NCI-H2081 treated with DMSO at 0.1 percent for 48 hours (cell line): ENCODE results near the gene ACP7.
"Not testable (repeated sequence)": the region's sequence is repeated elsewhere in the genome, so short reads cannot be mapped to it uniquely, and the experiment has no call there.

ENCODE experiments used
- DNase-seq: peaks from one replicate; lab custom pipeline; 2025; lab: John Stamatoyannopoulos, UW

ACP7 gene

GRCh38 chr19:39078436-39079200 is 5.5 kb upstream of the ACP7 start:
- no peak for DNase-seq

- no peak for DNase-seq
Observed at GRCh38 chr19:39080431-39080830, 3.7 kb upstream of the ACP7 start.

- DNase-seq = no peak
Observed at GRCh38 chr19:39082167-39082566, 2.0 kb upstream of the ACP7 start.

GRCh38 chr19:39082745-39083598 is 1.2 kb upstream of the ACP7 start:
- no peak for DNase-seq

- DNase-seq = no peak
Observed at GRCh38 chr19:39083599-39083982, 577 bp upstream of the ACP7 start.

- no peak for DNase-seq
Observed at GRCh38 chr19:39084732-39085080, 538 bp downstream of the ACP7 start.

GRCh38 chr19:39085392-39085791 is 1.2 kb downstream of the ACP7 start:
- no peak for DNase-seq

GRCh38 chr19:39086386-39086785 is 2.2 kb downstream of the ACP7 start:
- DNase-seq = no peak

GRCh38 chr19:39087907-39088686 is 3.9 kb downstream of the ACP7 start:
- no peak for DNase-seq

GRCh38 chr19:39090016-39090415 is 5.8 kb downstream of the ACP7 start:
- not testable (repeated sequence) for DNase-seq

GRCh38 chr19:39090881-39091280 is 6.7 kb downstream of the ACP7 start:
- DNase-seq = no peak

- not testable (repeated sequence) for DNase-seq
Observed at GRCh38 chr19:39095799-39096540, 11.8 kb downstream of the ACP7 start.

- DNase-seq = no peak
Observed at GRCh38 chr19:39097299-39097698, 13.1 kb downstream of the ACP7 start.

GRCh38 chr19:39097721-39098120 is 13.6 kb downstream of the ACP7 start:
- no peak for DNase-seq

GRCh38 chr19:39098365-39099269 is 14.4 kb downstream of the ACP7 start:
- no peak for DNase-seq

- no peak for DNase-seq
Observed at GRCh38 chr19:39099341-39099740, 15.2 kb downstream of the ACP7 start.

- no peak for DNase-seq
Observed at GRCh38 chr19:39100500-39101166, 16.5 kb downstream of the ACP7 start.

- no peak for DNase-seq
Observed at GRCh38 chr19:39103151-39103550, 19.0 kb downstream of the ACP7 start.

- DNase-seq = no peak
Observed at GRCh38 chr19:39104186-39104596, 20.0 kb downstream of the ACP7 start.

- DNase-seq = no peak
Observed at GRCh38 chr19:39106194-39106593, 22.0 kb downstream of the ACP7 start.
